ENCODE measurements around the gene KRT24.

The KRT24 gene

GRCh38 chr17:40730970-40731369 is 27.4 kb upstream of the KRT24 start:
- H3K9me2 ChIP-seq (replicated peaks; ENCODE audit: insufficient read depth, low read length), result no peaks in the 10 kb centered on the region
- H3K27me3 ChIP-seq (replicated peaks; ENCODE audit: insufficient read depth, low read length), result peaks cover 7% of the 10 kb centered on the region; the same call in 1 of the 2 replicates
- no peaks in the 10 kb centered on the region; the same call in 1 of the 2 replicates for H4K20me1 ChIP-seq (ENCODE audit: insufficient read depth, low read length)
- H3K4me1 ChIP-seq (ENCODE audit: low read length), result no peaks in the 10 kb centered on the region
- no peak overlapping the region for H3K27ac ChIP-seq (ENCODE audit: low read length)
- no peak for DNase-seq
- no peak overlapping the region for H3K4me3 ChIP-seq (ENCODE audit: low read length)
- no peaks in the 10 kb centered on the region for H3F3A ChIP-seq (ENCODE audit: insufficient read depth, low read length)
- no peaks in the 10 kb centered on the region for H3K36me3 ChIP-seq (replicated peaks; ENCODE audit: insufficient read depth, low read length)
- H3K9me3 ChIP-seq (replicated peaks; ENCODE audit: insufficient read depth, low read length), result no peaks in the 10 kb centered on the region
- H3K79me2 ChIP-seq (ENCODE audit: low read length), result no peaks in the 10 kb centered on the region
- no peak overlapping the region for H3K9ac ChIP-seq (ENCODE audit: low read length)
- no peak overlapping the region for H3K4me2 ChIP-seq (ENCODE audit: low read depth, low read length)
- H2AFZ ChIP-seq (ENCODE audit: low read length), result no peak overlapping the region
- TF ChIP-seq, protein P1, sequence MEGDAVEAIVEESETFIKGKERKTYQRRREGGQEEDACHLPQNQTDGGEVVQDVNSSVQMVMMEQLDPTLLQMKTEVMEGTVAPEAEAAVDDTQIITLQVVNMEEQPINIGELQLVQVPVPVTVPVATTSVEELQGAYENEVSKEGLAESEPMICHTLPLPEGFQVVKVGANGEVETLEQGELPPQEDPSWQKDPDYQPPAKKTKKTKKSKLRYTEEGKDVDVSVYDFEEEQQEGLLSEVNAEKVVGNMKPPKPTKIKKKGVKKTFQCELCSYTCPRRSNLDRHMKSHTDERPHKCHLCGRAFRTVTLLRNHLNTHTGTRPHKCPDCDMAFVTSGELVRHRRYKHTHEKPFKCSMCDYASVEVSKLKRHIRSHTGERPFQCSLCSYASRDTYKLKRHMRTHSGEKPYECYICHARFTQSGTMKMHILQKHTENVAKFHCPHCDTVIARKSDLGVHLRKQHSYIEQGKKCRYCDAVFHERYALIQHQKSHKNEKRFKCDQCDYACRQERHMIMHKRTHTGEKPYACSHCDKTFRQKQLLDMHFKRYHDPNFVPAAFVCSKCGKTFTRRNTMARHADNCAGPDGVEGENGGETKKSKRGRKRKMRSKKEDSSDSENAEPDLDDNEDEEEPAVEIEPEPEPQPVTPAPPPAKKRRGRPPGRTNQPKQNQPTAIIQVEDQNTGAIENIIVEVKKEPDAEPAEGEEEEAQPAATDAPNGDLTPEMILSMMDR (IDR thresholded peaks at IDR 0.05; ENCODE audit: low read length), result no peak
- TF ChIP-seq EZH2phosphoT487 (IDR thresholded peaks at IDR 0.05; ENCODE audit: low read length), result no peak
- no peak for TF ChIP-seq EZH2 (optimal IDR thresholded peaks at IDR 0.05; ENCODE audit: low read depth, low read length)

- Histone ChIP-seq H3K27me3 (replicated peaks; ENCODE audit: insufficient read depth, low read length) (peaks cover 7% of the 10 kb centered on the region), H3K79me2 (ENCODE audit: low read length) (no peaks in the 10 kb centered on the region), H2AFZ (ENCODE audit: low read length) (no peak overlapping the region), H3K27ac (ENCODE audit: low read length) (no peak overlapping the region), H4K20me1 (ENCODE audit: insufficient read depth, low read length) (no peaks in the 10 kb centered on the region; the same call in 1 of the 2 replicates), H3F3A (ENCODE audit: insufficient read depth, low read length) (no peaks in the 10 kb centered on the region), H3K4me1 (ENCODE audit: low read length) (no peaks in the 10 kb centered on the region), H3K9ac (ENCODE audit: low read length) (no peak overlapping the region), H3K9me3 (replicated peaks; ENCODE audit: insufficient read depth, low read length) (no peaks in the 10 kb centered on the region), H3K36me3 (replicated peaks; ENCODE audit: insufficient read depth, low read length) (no peaks in the 10 kb centered on the region), H3K4me3 (ENCODE audit: low read length) (no peak overlapping the region), H3K4me2 (ENCODE audit: low read depth, low read length) (no peak overlapping the region), H3K9me2 (replicated peaks; ENCODE audit: insufficient read depth, low read length) (no peaks in the 10 kb centered on the region)
- DNase-seq, result no peak
- no peak for TF ChIP-seq EZH2phosphoT487 (IDR thresholded peaks at IDR 0.05; ENCODE audit: low read length)
- no peak for TF ChIP-seq EZH2 (optimal IDR thresholded peaks at IDR 0.05; ENCODE audit: low read depth, low read length)
- TF ChIP-seq, protein P1 (IDR thresholded peaks at IDR 0.05; ENCODE audit: low read length), result no peak
Measured at GRCh38 chr17:40727447-40728231, 24.1 kb upstream of the KRT24 start.

- H3K9me2 ChIP-seq (replicated peaks; ENCODE audit: insufficient read depth, low read length), result no peaks in the 10 kb centered on the region
- H3K9ac ChIP-seq (ENCODE audit: low read length), result no peak overlapping the region
- H2AFZ ChIP-seq (ENCODE audit: low read length), result no peak overlapping the region
- peaks cover 7% of the 10 kb centered on the region for H3K27me3 ChIP-seq (replicated peaks; ENCODE audit: insufficient read depth, low read length)
- no peak for DNase-seq
- no peaks in the 10 kb centered on the region for H3K9me3 ChIP-seq (replicated peaks; ENCODE audit: insufficient read depth, low read length)
- no peaks in the 10 kb centered on the region for H3K4me1 ChIP-seq (ENCODE audit: low read length)
- no peaks in the 10 kb centered on the region for H3K36me3 ChIP-seq (replicated peaks; ENCODE audit: insufficient read depth, low read length)
- no peak overlapping the region for H3K4me2 ChIP-seq (ENCODE audit: low read depth, low read length)
- no peaks in the 10 kb centered on the region for H3F3A ChIP-seq (ENCODE audit: insufficient read depth, low read length)
- TF ChIP-seq, protein P1 (IDR thresholded peaks at IDR 0.05; ENCODE audit: low read length), result peak; percentile 34
- TF ChIP-seq EZH2phosphoT487 (IDR thresholded peaks at IDR 0.05; ENCODE audit: low read length), result no peak
- no peak overlapping the region for H3K4me3 ChIP-seq (ENCODE audit: low read length)
- no peak overlapping the region for H3K27ac ChIP-seq (ENCODE audit: low read length)
- H3K79me2 ChIP-seq (ENCODE audit: low read length), result no peaks in the 10 kb centered on the region
- H4K20me1 ChIP-seq (ENCODE audit: insufficient read depth, low read length), result no peaks in the 10 kb centered on the region; the same call in 1 of the 2 replicates
Measured at GRCh38 chr17:40726919-40727318, 23.4 kb upstream of the KRT24 start.
